HG03342 (cell line): ENCODE data around the gene TSPAN14.

Source experiments
- ATAC-seq: cut with Tn5 transposase; IDR thresholded peaks from one replicate; pipeline ENCODE4 v1.9.1; 2021; ENCODE audit warnings: mild to moderate bottlenecking, moderate library complexity; ENCODE audit not compliant: unreplicated experiment

The TSPAN14 gene

GRCh38 chr10:80421707-80422536 lies 32.2 kb upstream of the TSPAN14 start:
- peak; percentile 95 for ATAC-seq

DNA sequence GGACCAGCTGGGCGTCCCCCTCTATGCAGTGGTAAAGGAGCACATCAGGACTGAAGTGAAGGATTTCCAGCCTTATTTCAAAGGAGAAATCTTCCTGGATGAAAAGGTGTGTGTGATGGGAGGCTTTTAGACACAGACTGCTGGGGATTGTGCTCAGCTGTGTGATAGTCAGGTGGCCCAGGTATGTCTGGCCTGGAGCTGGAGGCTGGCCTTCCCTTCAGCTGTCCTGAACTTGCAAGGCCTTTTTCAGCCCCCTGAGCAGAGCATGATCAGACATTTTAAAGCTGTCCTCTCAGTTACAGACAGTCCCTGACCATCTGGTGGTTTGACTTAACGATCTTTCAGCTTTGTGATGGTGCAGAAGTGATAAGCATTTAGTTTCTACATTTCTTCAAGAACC lies 28.2 kb upstream of the TSPAN14 start:
- no peak for ATAC-seq

- ATAC-seq = no peak
Observed at GRCh38 chr10:80427541-80427940, 26.6 kb upstream of the TSPAN14 start.

DNA sequence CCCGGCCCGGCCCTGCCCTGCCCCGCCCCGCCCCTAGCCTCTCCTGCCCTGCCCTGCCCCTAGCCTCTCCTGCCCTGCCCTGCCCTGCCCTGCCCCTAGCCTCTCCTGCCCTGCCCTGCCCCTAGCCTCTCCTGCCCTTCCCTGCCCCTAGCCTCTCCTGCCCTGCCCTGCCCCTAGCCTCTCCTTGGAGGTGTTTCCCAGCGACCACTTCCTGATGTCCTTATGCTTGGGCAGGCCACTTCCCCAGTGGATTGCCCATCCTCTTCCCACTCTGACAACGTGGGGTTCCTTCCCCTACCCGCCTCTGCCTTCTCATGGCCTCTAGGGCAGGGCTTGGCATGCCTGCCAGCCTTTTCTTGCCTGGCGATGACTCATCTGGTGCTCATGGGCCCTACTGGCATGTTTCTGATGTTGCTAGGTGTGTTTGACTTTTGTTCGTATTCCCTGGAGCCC lies 24.6 kb upstream of the TSPAN14 start:
- ATAC-seq = no peak

DNA sequence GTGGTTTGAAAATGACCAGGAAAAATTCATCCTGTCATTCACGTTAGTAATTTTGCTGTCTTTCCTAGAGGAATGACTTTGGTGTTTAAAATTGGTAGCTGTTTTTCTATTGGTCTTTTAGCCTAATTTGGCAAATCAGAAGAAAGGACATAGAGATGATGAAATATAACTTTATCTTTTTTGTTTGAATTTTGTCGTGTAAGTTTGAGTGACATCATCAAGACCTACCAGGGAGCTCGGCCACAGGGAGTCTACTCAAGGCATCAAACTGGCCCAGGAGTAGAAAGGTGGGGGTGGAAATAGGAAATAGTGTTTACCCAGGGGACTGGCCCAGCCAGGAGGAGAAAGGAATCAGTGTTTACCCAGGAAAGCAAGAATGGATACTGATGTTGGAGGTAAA lies 21.0 kb upstream of the TSPAN14 start:
- no peak for ATAC-seq

GRCh38 chr10:80436446-80437098 lies 17.5 kb upstream of the TSPAN14 start:
- ATAC-seq = no peak

GRCh38 chr10:80437227-80437626 lies 16.9 kb upstream of the TSPAN14 start:
- ATAC-seq = no peak

GRCh38 chr10:80441831-80442230 lies 12.3 kb upstream of the TSPAN14 start:
- ATAC-seq = no peak

DNA sequence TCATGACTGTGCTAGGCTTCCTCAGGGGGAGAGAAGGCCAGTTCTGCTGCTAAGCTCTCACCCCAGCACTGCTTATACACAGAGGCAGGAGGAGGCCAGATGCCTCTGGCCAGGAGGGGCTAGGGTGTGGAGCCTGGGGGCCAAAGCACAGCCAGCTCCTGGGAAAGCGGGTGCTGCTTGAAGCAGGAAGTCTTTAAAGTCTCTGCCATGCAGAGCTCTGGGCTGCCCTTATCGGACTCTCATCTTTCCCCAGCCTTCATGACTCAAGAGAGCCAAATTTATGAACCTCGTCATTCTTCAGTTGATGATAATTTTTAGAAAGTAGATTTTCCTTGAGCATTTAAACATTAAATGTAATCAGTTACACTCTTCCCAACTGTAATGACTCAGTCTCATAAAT lies 11.2 kb upstream of the TSPAN14 start:
- no peak for ATAC-seq

DNA sequence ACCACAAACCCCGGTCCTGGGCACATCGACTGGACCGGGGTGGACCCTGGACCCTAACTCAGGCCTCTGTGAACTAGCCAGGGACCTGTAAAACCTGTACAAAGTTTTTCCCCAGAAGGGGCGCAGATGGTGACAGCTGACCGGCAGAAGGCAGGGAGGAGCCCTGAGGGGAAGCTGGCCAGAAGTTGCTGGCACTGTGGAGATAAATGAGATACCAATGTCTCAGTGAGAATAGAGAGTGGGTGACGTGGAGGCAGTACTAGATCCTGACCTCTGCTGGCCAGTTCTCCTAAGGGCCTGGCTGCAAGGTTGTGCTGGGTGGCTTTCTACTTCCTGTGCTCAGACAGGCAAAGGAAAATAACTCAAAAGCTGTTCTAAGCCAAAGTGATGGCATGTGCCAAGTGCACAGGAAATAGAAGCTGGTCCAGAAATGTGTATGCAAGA lies 10.6 kb upstream of the TSPAN14 start:
- peak; percentile 41 for ATAC-seq

- ATAC-seq = no peak
Observed at GRCh38 chr10:80444124-80444523, 10.0 kb upstream of the TSPAN14 start.

DNA sequence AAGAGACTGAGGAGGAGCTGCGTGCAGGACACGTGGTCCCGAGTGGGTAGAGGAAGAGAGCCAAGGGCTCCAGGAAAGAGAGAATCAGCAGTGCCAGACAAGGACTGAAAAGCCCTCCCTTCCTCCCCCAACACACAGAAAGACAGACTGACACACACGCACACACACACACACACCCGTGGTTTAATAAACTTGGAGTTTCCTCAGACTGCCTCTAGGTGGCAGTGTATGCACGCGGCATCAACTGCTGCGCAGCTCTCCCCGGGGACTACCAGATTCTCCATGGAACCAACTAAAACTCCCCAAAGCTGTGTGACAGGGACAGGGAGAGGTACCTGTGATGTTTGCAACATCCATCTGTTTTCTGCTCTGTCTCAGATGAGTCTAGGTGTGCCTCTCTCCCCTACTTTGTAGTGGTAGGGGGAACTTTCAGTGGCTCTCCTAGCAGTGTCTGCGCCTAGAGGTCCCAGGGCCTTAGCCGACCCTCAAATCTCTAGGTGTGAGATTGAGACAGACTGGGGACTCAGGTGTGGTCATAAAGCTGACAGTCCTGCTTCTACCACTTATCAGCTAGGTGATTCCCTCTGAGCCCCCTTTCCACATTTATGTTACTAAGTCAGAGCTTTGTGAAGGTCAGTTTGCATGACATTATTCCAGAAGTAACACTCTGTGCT lies 9.3 kb upstream of the TSPAN14 start:
- ATAC-seq = peak; percentile 78

DNA sequence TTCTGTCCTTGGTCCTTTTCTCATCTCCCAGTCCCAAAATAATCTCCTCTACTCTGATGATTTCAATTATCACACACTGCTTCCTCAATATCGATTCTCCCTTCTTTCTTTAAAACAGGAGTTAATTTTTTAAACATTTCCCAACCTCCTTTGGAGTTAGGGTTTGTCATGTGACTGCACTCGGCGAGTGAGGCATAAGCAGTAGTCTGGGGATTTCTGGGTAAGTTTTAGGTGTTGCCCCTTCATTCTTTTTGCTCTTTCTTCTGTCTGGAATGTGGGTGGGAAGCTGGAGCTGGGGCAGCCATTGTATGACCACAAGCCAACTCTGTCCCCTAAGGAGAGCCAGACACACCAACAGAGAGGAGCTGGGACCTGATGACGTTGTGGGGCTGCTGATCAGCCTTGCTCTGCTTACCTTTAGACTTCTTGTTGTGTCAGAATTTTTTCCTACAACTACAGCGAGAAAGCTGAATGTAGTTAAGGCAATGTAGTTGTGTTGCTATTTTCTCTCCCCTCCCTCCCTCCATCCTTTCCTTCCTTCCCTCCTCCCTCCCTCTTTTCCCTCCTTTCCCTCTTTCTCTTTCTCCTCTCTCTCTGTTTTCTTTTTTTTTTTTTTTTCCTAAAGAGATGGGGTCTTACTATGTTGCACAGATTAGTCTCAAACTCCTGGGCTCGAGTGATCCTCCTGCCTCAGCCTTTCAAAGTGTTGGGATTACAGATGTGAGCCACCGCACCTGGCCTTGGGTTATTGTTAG lies 6.5 kb upstream of the TSPAN14 start:
- no peak for ATAC-seq

DNA sequence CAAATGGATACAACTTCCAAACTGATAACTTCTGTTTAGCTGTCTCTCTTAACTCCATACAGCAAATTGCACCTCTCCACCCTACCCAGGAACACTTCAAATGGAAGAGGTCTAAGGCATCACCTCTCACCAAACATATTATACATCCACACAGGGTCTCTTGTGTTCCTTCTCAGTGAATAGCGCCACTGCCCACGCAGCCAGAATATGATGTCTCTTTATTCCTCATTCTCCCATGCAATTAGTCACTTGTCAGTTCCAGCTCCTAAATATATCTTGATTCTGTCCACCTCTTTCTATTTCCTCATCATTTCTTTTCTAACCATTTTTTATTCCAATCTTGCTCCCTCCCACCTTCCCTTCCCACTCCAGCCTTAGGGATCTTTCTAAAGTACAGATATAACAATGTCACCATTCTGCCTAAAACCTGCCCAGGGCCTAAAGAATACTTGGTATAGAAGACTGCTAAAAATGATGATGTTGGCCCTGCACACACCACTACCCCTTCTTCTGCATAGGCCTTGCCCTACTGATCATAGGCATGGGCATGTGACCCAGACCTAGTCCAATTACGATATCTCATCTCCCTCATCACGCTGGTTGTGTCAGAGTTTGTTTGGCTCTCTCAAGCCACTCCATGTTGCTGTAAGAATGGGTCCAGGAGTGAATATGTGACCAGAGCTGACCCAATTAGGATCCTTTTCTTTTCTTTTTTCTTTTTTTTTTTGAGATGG lies 5.7 kb upstream of the TSPAN14 start:
- no peak for ATAC-seq

DNA sequence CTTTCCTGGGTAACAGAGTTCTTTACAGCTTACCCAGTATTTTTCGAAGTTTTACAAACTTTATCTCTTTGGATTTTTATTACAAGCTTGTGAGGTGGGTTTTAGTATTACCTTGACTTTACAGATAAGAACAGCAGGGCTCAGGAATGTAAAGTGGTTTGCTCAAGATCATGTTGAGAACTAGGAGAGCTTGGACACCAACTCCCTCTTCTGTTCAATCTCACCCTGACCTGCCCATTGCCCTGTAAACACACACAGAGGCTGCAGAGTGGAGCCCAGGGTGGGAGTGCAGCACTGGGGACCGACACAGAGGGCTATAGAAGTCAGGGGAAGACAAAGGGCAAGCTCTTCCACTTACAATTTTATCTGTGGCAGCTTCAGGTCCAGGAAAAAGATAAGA lies 4.6 kb upstream of the TSPAN14 start:
- no peak for ATAC-seq

GRCh38 chr10:80451132-80451531 lies 3.0 kb upstream of the TSPAN14 start:
- ATAC-seq = no peak

DNA sequence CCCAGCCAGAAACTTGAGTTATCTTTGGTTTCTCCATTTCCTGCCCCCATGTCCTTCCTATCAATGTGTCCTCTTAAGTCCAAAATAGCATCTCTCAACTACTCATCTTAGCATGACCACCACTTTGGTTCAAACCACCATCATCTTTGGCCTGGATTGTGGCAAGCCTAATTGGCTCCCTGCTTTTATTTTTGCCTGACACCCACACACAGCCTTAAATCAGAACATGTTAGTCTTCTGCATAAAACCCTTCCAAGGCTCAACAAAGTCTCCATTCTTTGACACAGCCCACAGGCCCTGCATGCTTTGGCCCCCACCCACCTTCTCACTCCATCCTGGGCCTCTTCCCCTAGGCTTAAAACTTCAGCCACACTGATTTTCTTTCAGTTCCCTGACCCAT lies 2.0 kb upstream of the TSPAN14 start:
- ATAC-seq = no peak

GRCh38 chr10:80452640-80453039 lies 1.5 kb upstream of the TSPAN14 start:
- ATAC-seq = no peak

GRCh38 chr10:80453056-80453841 lies 861 bp upstream of the TSPAN14 start:
- ATAC-seq = no peak
